Measurements from ENCODE around the gene TMIE. TPM values are rescaled to one million over a fixed set of nuclear protein-coding genes. Genes with fewer than 3 reads are reported as not detected.

TMIE gene
- total and polyA plus RNA-seq, 2 experiments from 2014 or later = 0.53 to 0.63 TPM

DNA sequence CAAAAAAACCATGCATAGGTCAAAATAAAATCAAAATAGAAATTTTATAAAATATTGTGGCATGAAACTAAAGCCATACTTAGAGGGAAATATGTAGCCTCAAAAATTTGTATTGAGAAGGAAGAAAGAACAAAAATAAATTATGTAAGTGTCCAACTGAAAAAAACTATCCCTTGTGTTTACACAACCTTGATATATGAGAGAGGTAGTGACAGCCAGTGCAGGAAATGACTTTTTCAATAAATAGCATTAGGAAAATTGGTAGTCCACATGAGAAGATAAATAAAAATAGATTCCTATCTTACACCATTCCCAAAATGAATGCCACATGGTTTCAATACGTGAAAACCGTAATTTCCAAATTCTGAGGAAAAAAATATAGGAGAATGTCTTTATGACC is 29.6 kb downstream of the TMIE start:
- TF ChIP-seq, protein P1, sequence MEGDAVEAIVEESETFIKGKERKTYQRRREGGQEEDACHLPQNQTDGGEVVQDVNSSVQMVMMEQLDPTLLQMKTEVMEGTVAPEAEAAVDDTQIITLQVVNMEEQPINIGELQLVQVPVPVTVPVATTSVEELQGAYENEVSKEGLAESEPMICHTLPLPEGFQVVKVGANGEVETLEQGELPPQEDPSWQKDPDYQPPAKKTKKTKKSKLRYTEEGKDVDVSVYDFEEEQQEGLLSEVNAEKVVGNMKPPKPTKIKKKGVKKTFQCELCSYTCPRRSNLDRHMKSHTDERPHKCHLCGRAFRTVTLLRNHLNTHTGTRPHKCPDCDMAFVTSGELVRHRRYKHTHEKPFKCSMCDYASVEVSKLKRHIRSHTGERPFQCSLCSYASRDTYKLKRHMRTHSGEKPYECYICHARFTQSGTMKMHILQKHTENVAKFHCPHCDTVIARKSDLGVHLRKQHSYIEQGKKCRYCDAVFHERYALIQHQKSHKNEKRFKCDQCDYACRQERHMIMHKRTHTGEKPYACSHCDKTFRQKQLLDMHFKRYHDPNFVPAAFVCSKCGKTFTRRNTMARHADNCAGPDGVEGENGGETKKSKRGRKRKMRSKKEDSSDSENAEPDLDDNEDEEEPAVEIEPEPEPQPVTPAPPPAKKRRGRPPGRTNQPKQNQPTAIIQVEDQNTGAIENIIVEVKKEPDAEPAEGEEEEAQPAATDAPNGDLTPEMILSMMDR (IDR thresholded peaks at IDR 0.05; ENCODE audit: low read depth, low read length) = no peak
- H3K27me3 ChIP-seq = no peaks in the 10 kb centered on the region
- no peak overlapping the region for H3K27ac ChIP-seq
- no peaks in the 10 kb centered on the region for H3K9me3 ChIP-seq (ENCODE audit: low read depth)
- DNase-seq (ENCODE audit: low read depth in 1 of 2, low spot score in 1 of 2) = no peak
- H3K4me1 ChIP-seq (ENCODE audit: low read depth) = no peaks in the 10 kb centered on the region
- H3K36me3 ChIP-seq = no peaks in the 10 kb centered on the region
- H3K4me3 ChIP-seq = no peak overlapping the region

DNA sequence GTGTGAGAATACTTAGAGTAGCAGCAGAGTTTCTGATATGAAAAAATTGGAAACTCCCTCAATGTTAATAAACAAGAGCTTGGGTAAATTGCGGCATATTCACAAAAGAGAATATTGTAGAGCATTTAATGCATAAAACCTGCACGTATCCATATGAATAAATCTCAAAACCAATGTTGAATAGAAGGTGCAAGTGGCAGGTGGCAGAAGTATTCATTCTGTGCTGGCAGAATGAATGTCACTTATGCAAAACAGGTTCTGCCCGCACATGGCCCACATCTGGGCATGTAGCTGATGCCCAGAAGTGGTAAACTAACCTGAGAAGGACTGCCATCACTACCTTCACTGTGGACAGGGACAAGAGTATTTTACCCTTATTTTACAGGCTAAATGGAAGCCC is 30.6 kb downstream of the TMIE start:
- no peaks in the 10 kb centered on the region for H3K9me3 ChIP-seq (ENCODE audit: low read depth)
- TF ChIP-seq, protein P1 (IDR thresholded peaks at IDR 0.05; ENCODE audit: low read depth, low read length) = no peak
- H3K4me1 ChIP-seq (ENCODE audit: low read depth) = no peaks in the 10 kb centered on the region
- no peak for DNase-seq (ENCODE audit: low read depth in 1 of 2, low spot score in 1 of 2)
- H3K4me3 ChIP-seq = no peak overlapping the region
- no peaks in the 10 kb centered on the region for H3K27me3 ChIP-seq
- no peak overlapping the region for H3K27ac ChIP-seq
- H3K36me3 ChIP-seq = no peaks in the 10 kb centered on the region

- H3K4me3 ChIP-seq = no peak overlapping the region
- H3K36me3 ChIP-seq = no peaks in the 10 kb centered on the region
- H3K4me1 ChIP-seq (ENCODE audit: low read depth) = no peaks in the 10 kb centered on the region
- H3K9me3 ChIP-seq (ENCODE audit: low read depth) = no peaks in the 10 kb centered on the region
- TF ChIP-seq, protein P1 (IDR thresholded peaks at IDR 0.05; ENCODE audit: low read depth, low read length) = peak; percentile 40
- H3K27me3 ChIP-seq = no peaks in the 10 kb centered on the region
- peak in 1 of 2 donors; percentile 40 for DNase-seq (ENCODE audit: low read depth in 1 of 2, low spot score in 1 of 2)
- H3K27ac ChIP-seq = no peak overlapping the region
Measured at GRCh38 chr3:46733026-46733800, 32.0 kb downstream of the TMIE start.

DNA sequence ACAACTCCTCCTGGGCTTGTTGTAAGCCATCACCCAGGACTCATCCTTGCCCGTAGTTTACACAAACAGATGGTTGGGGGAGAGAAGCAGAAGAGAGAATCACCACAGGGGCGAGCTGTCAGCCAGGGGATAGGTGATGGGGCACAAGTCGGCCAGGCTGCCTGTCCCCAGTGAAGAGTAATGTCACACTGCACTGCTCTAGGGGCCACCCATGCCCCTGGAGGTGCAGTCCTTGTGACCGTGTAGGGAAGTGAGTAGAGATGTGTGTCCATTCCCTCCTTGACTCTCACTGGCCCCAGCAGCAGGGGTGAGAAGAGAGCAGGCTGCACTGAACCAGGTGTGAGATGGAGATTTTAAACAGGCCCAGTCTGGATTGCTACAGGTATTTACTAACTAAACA is 33.6 kb downstream of the TMIE start:
- no peak overlapping the region for H3K27ac ChIP-seq
- H3K27me3 ChIP-seq = no peaks in the 10 kb centered on the region
- DNase-seq (ENCODE audit: low read depth in 1 of 2, low spot score in 1 of 2) = no peak
- TF ChIP-seq, protein P1 (IDR thresholded peaks at IDR 0.05; ENCODE audit: low read depth, low read length) = no peak
- no peak overlapping the region for H3K4me3 ChIP-seq
- H3K4me1 ChIP-seq (ENCODE audit: low read depth) = no peaks in the 10 kb centered on the region
- H3K36me3 ChIP-seq = no peaks in the 10 kb centered on the region
- no peaks in the 10 kb centered on the region for H3K9me3 ChIP-seq (ENCODE audit: low read depth)

GRCh38 chr3:46736006-46736872 is 35.0 kb downstream of the TMIE start:
- Histone ChIP-seq H3K27me3 (no peaks in the 10 kb centered on the region), H3K27ac (no peak overlapping the region), H3K36me3 (no peaks in the 10 kb centered on the region), H3K4me1 (ENCODE audit: low read depth) (no peaks in the 10 kb centered on the region), H3K9me3 (ENCODE audit: low read depth) (no peaks in the 10 kb centered on the region), H3K4me3 (no peak overlapping the region)
- no peak for DNase-seq (ENCODE audit: low read depth in 1 of 2, low spot score in 1 of 2)
- TF ChIP-seq, protein P1 (IDR thresholded peaks at IDR 0.05; ENCODE audit: low read depth, low read length) = no peak
